HG02588 (cell line): ENCODE results near the gene DCUN1D3.
"Not testable (repeated sequence)": the region's sequence is repeated elsewhere in the genome, so short reads cannot be mapped to it uniquely, and the experiment has no call there.

Experiments used
- ATAC-seq: cut with Tn5 transposase; IDR thresholded peaks from one replicate; pipeline ENCODE4 v1.9.1; 2021; ENCODE audit warnings: mild to moderate bottlenecking, moderate library complexity; ENCODE audit not compliant: unreplicated experiment

DCUN1D3 gene, protein sequence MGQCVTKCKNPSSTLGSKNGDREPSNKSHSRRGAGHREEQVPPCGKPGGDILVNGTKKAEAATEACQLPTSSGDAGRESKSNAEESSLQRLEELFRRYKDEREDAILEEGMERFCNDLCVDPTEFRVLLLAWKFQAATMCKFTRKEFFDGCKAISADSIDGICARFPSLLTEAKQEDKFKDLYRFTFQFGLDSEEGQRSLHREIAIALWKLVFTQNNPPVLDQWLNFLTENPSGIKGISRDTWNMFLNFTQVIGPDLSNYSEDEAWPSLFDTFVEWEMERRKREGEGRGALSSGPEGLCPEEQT

DNA sequence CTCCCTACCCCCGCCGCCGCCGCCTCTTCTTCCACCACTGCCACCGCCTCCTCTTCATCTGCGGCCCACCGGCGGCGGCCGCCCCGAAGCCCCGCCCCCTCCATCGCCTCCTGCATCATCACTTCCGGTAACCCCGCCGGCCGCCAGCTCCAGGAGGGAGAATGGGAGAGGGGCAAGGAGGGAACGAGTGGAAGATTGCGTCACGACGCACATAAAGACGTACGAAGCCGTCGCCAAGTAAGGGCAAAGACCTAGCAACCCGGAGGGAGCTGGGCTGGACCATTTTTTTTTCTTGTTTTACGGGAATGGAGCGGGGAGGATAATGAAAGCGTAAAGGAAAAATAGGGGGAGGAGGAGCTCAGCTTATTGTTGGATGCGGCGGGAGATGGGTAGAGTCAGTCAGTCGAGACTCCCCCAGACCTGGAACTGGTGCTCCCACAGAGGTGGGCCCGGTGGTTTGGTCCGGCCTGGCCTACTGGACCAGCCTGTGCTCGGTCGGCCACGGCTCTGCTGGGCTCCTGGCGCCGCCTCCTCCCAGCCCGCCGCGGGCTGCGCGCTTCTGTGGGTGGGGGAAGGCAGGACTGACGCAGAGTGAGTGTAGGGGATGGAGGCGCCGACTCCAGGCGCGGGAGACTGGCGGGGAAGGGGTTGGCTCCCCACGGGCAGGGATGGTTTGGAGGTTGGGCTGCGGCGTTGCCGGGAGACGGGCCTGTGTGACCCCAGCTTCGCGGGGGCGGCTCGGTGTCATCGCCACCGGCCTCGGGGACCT, at the start of gene DCUN1D3, which contains the start of gene LYRM1:
Gene DCUN1D3 (minus strand): TSS at position 60 of the 769 bp plus-strand sequence. CDS start 37,820 bp downstream, outside the sequence.
Gene LYRM1 (plus strand): TSS at position 473 of the 769 bp plus-strand sequence. CDS start 14,785 bp downstream, outside the sequence.
- peak; percentile 70 for ATAC-seq

DNA sequence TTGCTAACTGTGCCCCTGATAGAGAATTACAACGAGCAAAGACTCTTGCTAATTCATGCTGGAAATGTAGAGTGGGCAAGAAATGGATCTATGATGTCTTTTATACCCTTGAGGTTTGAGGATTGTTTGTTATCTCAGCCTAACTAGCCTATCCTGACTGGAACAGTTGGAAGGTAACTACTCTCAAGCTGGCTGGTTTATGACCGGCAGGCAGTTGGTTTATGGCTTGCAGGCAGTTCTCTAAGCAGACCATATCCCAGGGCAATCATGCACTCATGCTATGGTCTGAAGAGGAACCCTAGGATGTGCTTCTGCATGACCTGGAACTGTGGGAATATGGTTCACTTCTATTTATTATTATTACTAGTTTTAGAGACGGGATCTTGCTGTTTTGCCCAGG, 49.5 kb upstream of the DCUN1D3 start:
- ATAC-seq, result no peak

DNA sequence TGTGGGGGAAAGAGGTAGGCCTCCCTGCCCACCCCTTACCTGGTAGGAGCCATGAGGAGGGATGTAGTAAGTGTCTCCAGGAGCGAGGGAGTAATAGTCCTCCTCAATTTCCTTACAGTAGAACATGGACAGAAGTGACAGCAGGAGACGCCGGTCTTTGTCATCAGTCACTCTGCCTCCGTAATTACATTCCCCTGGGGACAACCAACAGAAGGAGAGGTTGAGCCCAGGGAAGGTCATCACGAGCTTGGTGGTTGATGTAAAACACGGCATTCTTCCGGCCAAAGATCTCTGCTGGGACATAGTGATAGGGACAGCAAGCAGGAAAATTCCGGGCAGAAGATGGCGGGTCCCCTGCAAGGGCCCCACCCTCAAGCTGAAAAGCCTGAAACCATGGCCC, 48.3 kb upstream of the DCUN1D3 start:
- ATAC-seq, result no peak

DNA sequence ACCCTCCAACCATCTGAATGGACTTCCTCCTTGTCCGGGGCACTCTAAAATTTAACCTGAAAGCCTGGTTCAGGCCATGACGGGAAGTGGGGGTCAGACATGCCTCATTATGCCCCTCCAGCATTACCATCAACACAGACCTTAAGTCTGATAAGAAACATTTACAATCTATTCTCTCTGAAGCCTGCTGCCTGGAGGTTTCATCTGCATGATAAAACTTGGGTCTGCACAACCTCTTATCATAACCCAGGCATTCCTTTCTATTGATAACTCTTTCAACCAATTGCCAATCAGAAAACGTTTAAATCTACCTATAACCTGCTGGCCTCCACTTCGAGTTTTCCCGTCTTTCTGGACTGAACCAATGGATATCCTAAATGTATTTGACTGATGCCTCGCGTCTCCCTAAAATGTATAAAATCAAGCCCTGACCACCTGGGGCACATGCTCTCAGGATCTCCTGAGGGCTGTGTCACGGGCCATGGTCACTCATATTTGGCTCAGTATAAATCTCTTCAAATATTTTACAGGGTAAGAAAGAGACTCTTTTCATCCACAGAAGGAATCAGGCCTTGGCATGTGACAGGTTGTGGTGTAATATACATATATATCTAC, 46.0 kb upstream of the DCUN1D3 start:
- no peak for ATAC-seq

DNA sequence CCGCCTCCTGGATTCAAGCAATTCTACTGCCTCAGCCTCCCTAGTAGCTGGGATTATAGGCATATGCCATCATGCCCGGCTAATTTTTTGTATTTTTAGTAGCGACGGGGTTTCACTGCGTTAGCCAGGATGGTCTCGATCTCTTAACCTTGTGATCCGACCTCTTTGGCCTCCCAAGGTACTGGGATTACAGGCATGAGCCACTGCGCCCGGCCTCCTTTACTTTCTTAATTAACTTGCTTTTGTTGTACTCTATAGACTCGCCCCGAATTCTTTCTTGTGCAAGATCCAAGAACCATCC, 45.4 kb upstream of the DCUN1D3 start:
- ATAC-seq, result not testable (repeated sequence)

DNA sequence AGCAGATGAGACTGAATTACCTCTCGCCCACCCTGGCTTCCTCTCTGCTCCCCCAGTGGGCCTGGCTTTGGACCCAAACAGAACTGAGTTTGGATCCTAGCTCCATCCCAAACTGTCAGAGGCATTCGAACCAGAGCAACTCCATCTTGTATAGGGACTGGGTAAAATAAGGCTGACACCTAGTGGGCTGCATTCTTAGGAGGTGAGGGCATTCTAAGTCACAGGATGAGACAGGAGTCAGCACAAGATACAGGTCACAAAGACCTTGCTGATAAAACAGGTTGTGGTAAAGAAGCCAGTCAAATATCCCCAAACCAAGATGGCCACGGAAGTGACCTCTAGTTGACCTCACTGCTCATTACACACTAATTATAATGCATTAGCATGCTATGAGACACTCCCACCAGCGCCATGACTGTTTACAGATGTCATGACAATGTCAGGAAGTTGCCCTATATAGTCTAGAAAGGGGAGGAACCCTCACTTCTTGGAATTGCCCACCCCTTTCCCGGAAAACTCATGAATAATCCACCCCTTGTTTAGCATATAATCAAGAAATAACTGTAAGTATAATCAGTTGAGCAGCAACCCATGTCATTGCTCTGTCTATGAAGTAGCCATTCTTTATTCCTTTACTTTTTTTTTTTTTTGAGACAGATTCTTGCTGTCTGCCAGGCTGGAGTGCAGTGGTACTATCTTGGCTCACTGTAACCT, 44.9 kb upstream of the DCUN1D3 start:
- ATAC-seq, result no peak

DNA sequence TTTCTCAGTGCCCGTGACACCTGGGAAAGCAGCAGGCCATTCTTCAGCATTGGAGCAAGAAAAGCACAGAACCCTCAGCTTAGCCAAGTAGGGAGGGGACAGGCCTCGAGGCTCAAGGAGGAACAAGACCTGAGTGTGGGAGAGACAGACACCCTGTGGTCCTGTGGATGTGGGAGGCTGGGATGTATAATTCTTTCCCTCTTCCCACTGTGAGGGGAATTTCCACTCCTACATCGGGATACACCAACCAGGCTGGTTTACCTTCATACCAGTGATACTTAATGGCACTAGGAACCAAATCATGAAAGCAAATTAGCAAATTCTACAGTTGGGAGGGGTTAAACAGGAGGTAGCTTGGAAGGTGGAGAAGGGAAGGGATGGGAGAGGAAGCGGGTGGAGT, 42.1 kb upstream of the DCUN1D3 start:
- no peak for ATAC-seq

DNA sequence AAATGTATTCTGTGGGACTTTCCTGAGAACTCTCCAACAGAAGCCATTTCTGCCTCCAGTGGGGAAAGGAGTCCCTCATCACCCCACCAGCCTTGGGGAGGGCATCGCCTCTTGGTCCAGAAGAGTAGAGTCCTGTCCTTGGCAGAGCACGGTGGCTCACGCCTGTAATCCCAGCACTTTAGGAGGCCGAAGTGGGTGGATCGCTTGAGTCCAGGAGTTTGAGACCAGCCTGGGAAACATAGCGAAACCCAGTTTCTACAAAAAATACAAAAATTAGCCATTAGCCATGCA, 41.4 kb upstream of the DCUN1D3 start:
- ATAC-seq, result no peak

DNA sequence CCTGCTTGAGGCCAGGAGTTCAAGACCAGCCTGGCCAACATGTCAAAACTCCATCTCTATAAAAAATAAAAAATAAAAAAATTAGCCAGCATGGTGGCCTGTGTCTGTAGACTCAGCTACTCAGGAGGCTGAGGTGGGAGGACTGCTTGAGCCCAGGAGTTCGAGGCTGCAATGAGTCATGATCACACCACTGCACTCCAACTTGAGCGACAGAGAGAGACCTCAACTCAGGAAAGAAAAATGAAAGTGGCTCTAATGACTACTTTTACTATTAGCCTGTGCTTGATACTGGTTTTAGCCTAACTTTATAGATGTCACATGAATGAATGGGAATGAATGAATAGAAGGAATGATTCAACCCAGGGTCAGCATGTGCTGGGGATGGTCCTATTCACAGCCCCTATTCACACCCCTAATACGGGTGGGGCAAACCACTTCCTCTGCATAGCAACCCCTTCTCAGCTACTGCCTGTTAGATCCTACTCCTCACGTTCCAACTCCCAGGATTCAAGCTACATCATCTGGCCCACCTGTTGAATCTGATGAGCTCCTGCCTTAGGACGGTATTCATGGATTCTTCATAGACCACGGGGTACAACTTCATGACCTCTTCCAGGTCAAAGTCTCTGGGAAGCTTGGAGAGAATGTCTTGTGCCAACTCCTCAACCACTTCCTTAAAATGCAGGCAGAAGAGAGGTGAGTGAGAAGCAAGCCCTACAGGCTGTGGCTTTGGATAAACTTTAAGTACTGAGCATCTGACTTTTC, 40.9 kb upstream of the DCUN1D3 start:
- no peak for ATAC-seq

DNA sequence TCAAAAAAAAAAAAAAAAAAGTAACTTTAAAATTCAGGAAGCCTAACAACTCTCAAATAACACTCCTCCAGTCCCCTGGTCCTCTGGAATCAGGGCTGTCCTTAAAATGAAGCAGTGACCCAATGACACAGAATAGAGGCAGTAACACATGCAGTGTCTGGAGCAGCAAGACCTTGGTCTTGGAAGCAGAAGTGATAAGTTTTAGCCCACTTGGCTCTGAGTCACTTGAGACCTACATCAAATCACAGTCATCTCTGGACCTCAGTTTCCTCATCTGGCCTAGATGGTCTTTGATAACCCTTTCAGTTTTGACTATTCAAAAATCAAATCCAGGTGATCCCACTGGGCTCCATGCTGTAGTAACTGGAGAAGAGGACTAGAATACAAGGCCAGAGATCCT, 39.5 kb upstream of the DCUN1D3 start:
- no peak for ATAC-seq

DNA sequence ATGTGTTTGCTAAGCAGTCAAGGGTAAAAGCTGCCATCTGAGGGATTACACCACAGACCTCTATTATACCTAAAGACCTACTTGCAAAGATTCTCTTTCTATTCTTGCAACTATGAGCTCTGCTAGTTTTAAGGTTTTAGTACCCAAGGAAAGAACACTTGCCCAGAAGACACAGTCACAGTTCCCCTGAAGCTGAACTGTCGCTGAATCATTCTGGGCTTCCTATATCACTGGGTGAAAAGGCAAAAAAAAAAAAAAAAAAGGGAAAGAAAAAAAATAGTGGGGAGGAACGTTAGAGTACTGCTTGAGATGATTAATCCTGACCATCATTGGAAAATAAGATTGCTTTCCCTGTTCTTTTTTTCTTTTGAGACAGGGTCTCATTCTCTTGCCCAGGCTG, 38.3 kb upstream of the DCUN1D3 start:
- no peak for ATAC-seq

DNA sequence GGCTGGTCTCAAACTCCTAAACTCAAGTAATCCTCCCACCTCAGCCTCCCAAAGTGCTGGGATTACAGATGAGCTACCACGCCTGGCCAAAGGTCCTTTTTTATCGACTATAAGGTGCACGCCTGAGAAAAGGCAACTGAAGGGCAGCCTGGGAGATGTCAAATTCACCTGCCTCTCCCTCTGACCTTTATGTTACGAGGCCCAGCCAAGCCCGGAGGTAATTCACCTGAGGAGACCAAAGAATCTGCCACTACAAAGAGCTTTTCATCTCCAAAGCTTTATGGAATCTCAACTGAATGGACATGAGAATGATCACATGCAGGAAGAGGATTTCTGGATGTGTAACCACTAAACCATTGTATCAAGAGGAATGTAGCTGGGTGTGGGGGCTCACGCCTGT, 37.6 kb upstream of the DCUN1D3 start:
- no peak for ATAC-seq

DNA sequence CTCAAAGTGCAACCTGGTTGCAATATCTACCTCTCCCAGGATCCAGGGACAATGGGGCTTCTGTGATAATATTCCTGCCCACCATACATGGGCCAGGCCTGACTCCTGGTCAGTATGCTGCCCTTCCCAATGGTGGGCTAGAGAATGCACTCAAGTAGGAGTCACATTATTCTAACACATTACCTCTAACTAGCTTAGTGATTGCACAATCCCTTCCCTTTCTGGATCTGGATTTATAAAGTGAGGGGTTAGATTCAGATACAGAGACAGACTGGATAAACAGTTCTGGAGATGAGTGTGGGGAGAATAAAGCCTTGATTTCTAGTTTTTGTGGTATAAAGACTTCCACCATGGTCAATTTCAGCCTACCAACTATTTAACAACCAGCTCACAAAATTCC, 33.4 kb upstream of the DCUN1D3 start:
- ATAC-seq, result no peak

DNA sequence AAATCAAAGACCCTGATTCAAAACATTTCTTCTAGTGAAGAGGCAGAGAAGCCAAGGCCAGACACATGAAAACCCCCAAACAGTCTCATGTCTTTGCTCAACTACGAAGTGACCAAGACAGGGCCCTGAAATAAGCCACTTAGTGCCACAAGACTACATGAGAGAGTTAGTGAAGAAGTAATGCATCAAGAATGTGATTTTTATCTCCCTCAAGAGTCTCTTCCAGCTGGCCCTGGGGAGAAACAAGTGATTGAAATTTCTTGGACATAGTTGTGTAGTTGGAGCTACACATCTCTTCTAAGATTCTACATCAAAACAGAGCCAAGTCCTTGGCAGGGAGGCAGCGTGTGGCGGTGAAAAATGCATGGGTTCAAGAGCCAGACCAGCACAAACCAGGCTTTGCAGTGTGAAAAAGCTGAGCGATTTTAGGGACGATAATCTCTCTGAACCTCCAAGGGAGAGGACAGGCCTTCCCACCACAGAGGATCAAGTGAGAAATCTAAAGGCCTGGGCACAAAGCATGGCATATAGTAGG, 31.0 kb upstream of the DCUN1D3 start:
- no peak for ATAC-seq

DNA sequence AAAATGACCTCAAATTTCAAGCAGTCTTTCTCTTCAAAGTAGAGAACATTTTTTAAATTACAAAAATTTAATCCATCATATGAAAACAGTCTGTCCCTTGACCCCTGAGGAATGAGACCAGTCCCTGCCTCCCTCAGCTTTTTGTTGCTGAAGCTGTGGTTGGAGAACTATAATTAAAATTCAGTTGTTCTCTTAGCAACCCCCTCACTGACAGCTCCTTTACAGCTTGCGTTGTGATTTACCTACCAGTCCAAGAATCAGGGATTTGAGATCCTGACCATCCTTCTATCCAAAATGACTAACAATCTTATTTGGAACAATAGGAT, 30.2 kb upstream of the DCUN1D3 start:
- no peak for ATAC-seq

DNA sequence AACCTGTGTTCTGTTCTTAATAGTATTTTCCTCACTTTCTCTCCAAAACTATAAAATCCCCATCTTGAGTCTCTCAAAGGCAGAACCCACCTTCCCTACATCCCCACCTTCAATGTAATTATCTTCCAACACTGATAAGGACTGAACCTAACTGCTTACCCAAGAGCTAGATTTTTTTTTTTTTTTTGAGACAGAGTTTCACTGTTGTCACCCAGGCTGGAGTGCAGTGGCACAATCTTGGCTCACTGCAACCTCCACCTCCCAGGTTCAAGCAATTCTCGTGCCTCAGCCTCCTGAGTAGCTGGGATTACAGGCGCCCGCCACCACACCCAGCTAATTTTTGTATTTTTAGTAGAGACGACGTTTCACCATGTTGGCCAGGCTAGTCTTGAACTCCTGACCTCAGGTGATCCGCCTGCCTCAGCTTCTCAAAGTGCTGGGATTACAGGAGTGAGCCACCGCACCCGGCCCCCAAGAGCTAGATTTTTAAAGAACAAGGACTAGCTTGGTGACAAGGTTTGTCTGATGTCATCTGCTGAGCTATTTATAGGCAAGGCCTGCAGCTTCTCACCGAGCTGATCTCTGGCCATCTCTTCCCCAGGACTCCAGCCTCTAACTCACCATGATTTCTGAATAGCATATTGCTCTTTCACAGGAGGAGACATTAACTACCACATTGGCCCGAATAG, 29.7 kb upstream of the DCUN1D3 start:
- ATAC-seq, result not testable (repeated sequence)

DNA sequence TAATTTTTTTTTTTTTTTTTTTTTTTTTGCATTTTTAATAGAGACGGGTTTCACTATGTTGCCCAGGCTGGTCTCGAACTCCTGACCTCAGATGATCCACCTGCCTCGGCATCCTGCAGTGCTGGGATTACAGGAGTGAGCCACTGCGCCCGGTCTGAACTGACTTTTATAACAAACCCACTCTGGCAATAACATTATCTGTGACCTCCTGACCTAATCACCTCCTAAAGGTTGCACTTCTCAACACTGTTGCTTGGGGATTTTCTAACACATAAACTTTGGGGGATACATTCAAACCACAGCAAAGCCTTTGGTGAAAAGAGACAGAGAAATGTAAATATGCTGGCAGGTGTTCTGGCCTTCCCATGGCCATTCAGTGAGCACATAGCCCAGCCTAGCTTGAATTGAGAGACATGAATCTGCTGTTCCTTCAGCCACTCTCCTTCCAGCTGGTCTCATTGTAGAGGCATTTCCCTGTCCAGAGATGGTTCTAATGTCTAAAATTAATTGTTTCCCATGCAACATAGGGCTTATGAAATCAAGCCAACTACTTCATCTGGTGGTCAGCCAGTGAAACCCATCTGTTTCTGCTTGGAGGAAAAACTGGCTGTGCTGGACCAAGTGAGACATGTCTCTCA, 28.7 kb upstream of the DCUN1D3 start:
- ATAC-seq, result no peak

DNA sequence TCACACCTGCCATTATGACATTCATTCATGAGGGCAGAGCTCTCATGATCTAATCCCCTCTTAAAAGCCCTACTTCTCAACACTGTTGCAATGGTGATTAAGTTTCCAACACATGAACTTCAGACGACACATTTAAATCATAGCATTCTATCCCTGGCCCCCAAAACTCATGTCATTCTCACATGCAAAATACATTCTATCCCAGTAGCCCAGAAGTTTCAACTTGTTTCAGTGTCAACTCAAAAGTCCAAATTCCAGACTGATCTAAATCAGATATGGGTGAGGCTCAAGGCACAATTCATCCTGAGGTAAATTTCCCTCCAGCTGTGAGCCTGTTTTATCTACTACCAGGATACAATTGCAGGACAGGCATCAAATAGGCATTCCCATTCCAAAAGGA, 25.6 kb upstream of the DCUN1D3 start:
- ATAC-seq, result no peak

DNA sequence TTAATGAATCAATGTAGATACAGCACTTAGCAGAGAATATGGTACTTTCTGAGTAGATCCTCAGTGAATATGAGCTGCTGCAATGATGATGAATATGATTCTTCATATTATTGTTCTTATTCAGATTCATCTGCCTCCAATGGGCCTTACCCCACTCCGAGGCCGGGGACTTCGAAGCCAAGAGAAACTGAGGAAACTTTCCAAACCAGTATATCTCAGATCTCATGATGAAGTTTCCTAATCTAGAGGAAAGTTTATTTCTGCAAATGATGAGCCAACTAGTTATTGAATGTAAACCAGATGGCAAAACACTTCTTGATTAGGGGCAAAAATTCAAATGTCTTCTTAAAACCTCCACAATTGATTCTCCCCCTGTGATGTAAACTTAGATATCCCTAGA, 23.7 kb upstream of the DCUN1D3 start:
- no peak for ATAC-seq

DNA sequence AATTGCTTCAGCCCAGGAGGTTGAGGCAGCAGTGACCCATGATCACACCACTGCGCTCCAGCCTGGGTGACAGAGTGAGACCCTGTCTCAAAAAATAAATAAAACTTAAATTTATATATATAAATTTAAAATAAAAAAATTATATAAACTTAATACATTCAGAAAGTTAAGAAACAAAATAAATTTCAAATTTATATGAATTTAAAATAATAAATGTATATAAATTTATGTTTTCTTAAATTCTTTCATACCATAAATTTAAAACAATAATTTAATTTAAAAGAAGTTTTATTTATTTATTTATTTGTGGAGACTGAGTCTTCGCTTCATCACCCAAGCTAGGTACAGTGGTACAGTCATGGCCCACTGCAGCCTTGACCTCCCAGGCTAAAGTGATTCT, 20.6 kb upstream of the DCUN1D3 start:
- no peak for ATAC-seq
